ENCODE results near the gene MRPL11.

The MRPL11 gene

GRCh38 chr11:66438504-66439466, at the start of gene MRPL11:
TSS of gene MRPL11 (minus strand) at chr11:66438848. CDS start at chr11:66438754, 94 bp downstream.
- peak; percentile 99 for ATAC-seq
- peak; percentile 91 for DNase-seq

- ATAC-seq (no peak), DNase-seq (no peak)
These were observed 46.2 kb upstream of the MRPL11 start for GRCh38 chr11:66484806-66485380.

DNA sequence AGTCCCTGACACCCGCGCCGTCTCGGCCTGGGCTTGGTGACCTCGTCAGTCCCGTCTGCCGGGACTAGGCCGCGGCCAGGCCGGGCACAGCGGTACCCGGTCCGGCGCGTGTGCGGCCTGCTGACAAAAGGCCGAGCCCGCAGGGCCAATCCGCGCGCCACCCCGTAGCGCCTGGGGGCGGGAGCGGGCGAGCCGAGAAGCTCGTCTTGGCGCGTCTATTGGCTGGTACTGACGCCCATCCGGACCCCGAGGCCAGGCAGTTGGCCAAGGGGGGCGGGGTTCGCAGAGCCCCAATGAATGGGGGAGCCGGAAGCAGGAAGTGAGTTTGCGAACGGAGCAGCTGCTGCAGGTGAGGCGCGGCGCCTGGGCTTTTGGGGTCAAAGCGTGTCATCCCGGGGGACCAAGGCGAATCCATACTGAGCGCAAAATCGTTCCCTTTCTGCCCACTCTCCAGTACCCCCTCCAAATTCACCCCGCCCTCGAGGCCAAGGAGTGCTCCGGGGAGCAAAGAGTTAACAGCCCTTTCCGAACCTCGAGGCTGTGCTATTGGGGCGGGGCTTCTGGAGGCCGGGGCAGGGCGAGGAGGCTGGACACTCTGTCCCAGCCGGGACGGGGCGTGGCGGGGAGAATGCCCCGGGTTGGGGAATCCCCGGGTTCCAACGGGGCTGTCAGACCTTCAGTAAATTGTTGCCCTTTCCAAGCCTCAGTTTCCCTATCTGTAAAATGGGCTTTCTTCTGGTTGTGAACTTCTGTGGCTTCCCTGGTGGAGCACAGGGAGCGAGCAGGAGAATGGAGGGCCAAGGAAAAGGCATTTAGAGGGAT, 41.7 kb upstream of the MRPL11 start, which contains the start of gene DPP3:
DPP3 (plus strand) TSS at position 318 of the 822 bp plus-strand sequence. CDS start 1,767 bp downstream, outside the sequence.
- DNase-seq, result peak; percentile 98
- ATAC-seq, result peak; percentile 99

DNA sequence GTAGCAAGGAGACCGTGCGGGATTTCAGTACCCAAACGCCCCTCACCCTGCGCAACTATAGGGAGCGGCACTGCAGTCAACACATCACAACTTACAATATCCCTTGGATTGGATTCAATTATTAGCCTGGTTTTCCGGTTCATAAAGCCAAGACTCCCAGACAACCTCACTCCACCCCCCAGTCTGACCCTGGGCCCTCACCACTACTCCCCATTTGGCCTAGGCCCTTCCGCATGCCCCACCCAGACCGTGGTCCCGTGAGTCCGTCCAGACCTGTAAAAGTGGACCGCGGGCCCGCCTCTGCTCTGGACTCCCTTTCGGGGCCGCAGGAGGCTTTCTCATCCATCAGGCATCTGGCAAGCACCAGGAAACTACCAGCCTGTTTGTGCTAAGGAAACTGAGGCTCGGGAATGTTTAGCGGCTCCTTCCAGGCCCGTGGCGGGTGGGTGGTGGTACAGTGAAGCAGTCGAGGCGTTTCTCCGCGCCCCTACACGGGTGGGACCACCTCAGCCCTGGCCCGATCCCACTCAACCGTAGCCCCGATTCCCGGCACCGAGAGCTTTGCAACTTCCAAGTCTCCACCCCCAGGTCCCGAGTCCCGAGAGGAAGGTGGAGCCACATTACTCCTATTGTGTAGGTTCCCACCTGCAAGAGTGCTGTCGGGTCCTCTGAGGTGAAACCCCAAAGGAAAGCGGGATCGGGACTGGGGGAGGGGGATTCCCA, 40.9 kb upstream of the MRPL11 start:
- DNase-seq (no peak), ATAC-seq (no peak)

GRCh38 chr11:66478729-66479393, 40.2 kb upstream of the MRPL11 start:
- DNase-seq (peak; percentile 60), ATAC-seq (no peak)

DNA sequence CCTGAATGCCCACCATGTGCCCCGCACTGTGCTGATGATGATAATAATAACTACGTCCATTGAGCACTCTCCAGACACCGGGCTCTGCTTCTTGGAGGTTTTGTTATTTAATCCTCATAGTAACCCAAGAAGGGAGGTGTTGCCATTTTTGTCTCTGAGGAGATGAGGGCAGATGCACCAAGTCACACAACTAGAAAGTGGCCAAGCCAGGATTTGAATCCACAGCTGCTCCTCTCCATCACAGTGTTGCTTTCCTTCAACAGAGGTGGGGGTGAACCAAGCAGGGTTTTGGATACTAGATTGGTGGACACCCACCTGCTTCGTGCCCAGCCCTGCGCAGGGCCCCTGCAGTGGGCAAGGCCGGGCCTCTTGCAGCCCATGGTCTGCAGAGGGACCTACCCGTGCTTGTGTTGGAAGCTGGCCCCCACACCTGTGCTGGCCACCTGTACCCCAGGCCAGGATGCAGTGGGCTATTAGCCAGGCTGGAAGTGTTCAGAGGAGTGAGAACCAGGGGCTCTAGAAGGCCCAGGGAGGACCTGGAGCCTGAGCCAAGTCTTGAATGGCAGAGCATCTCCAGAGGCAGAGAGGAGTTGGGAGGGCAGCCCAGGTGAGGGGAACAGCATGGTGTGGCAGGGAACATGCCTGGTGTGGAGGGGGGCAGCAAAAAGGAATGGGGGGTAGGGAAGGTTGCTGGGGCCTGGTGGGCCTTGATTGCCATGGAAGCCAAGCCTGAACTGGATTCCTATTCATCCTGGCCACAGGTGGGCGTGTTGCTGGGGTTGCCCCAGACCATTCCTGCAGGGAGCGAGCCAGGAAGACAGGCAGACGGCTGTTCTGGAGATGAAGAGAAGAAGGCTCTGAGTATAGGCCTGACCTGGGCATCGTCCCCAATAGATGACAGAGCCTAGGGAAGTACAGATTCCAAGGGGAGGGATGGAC, 38.9 kb upstream of the MRPL11 start:
- ATAC-seq, result no peak
- DNase-seq, result no peak

GRCh38 chr11:66476841-66477251, 38.2 kb upstream of the MRPL11 start:
- DNase-seq, result no peak
- no peak for ATAC-seq

GRCh38 chr11:66476173-66476840, 37.7 kb upstream of the MRPL11 start:
- DNase-seq (no peak), ATAC-seq (no peak)

- ATAC-seq (no peak), DNase-seq (no peak)
These were observed 36.9 kb upstream of the MRPL11 start for GRCh38 chr11:66475349-66476172.

DNA sequence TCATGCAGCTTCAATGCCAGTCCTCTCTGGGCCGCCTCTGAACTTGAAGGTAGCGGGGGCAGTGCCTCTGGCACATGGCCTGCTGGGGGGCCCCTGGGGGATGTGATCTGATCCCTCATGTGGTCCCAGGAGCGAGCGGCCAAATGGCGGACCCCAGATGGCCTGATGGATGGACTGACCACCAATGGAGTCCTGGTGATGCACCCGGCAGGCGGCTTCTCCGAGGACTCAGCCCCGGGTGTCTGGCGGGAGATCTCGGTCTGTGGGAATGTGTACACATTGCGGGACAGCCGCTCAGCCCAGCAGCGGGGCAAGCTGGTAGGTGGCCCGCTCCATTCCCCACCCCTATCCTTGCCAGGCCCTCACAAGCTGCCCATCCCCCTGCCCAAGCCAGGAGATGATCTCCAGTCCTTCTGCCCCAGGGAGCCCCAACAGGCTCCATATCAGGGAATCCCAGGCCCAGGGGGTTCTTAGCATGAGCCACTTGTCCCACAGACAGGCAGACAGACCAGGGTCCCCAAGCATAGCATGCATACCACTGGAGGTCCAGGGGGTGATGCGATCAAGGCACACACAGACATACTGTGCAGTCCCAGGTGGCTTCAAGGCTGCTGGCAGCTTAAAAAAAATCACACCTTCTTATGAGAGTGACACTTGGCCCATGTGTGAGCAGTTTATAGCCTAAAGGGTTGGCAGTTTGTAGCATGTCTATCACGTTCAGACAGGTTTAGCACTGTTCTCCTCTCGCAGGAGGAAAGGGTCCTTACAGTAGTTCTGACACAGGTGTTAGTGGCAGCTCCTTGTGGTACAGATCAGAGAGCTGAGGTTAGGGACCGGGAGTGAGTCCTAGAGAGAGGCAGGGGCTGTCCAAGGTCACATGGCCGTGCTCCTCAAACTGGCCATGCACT, 35.2 kb upstream of the MRPL11 start:
- ATAC-seq (no peak), DNase-seq (no peak)

- no peak for ATAC-seq
These were observed 34.5 kb upstream of the MRPL11 start for GRCh38 chr11:66473167-66473566.

DNA sequence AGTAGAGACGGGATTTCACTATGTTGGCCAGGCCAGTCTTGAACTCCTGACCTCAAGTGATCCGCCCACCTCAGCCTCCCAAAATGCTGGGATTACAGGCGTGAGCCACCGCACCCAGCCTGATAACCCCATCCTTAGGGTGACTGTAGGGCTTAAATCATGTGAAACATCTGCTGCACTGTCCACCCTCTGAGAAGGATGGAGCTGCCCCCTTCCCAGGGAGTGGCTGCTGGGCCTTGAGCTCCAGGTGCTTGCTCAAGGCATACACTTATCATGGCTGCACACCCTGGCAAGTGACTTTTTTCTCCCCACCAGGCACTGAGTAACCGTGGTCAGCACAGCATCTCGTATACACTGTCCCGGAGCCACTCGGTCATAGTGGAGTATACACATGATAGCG, 33.4 kb upstream of the MRPL11 start:
- ATAC-seq, result no peak

More at GRCh38 chr11:66473167-66473566, 34.5 kb upstream of the MRPL11 start:
- DNase-seq, result no peak

DNA sequence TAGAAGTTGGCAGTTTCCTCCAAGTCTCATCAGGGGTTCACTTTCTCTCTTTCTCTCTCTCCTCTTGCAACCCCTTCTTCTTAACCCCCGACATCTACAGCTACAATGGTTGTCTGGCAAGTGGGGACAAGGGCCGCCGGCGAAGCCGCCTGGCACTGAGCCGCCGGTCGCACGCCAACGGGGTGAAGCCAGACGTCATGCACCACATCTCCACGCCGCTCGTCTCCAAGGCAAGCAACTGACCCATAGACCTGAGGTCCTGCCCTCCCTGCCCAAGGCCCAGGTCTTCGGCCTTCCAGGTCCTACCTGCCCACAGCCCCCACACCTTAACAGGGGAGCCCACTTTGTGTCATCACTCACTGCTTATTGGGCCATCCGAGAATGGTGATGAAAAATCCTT, 32.5 kb upstream of the MRPL11 start:
- ATAC-seq (no peak), DNase-seq (no peak)

More for the DNA sequence above, 33.4 kb upstream of the MRPL11 start:
- no peak for DNase-seq

DNA sequence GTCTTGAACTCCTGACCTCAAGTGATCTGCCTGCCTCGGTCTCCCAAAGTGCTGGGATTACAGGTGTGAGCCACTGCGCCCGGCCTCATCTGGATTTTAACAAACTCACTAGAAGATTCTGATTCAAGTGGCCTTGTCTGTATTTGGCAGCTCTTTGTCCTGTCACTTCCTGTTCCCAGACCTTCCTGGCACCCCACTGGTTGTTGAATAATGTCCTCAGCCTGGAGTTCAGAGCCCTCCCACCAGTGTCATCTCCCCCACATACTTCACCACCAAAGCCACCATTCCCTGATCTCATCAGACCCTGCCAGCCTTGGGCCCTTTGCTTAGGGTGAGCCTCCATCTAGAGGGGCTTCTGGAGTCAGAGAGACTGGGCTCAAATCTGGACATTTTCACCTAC, 31.4 kb upstream of the MRPL11 start:
- no peak for ATAC-seq
- DNase-seq, result no peak

- DNase-seq (no peak), ATAC-seq (no peak)
These were observed 30.8 kb upstream of the MRPL11 start for GRCh38 chr11:66469441-66469840.

- DNase-seq, result no peak
- ATAC-seq, result no peak
These were observed 30.0 kb upstream of the MRPL11 start for GRCh38 chr11:66468691-66469090.

DNA sequence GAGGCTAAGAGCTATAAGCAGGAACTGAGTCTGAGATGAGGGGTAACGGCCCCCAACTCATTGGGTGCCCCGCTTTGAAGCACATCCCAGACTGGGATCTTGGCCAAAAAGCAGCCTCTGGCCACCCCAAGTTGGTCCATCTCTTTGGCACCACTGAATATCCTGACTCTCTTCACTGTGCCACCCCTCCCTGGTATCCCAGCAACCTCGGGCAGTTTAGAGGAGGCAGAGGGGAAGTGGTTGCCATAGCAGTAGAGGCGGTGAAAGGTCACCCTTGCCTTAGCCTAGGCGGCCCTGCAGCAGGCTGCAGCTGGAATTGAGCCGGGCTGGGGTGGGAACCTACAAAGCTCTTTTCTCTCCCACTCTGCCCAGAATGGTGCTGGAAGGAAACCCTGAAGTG, 29.1 kb upstream of the MRPL11 start:
- ATAC-seq, result peak; percentile 55

More for the DNA sequence above, 29.1 kb upstream of the MRPL11 start:
- DNase-seq, result peak; percentile 45
